ENCODE data around the gene CFAP161. TPM values are rescaled to one million over a fixed set of nuclear protein-coding genes. Genes with fewer than 3 reads are reported as not detected.

The CFAP161 gene
- total RNA-seq, 2 donors from 2014 or later, result 2.9 TPM; not detected in 1

DNA sequence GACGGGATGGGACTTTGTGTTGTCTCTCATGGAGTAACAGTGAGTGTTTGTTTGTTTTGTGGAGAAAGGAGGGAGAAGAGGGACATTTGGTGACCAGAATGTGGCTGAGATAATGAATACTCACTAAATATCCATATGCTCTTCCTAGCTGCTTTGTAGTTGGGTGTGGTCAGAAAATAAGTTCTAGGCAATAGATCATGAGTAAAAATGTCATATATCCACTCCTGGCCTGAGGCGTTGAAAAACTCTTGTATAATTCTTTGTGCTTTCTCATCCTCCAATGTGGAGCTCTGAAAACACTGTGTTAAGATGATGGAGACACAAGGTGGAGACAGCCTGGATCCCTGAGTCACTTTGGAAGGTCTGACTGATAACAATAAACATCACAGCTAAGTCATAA, 34.6 kb downstream of the CFAP161 start:
- Histone ChIP-seq H3K27me3 (replicated peaks; ENCODE audit: insufficient read depth) (no peaks in the 10 kb centered on the region), H3K27ac (no peak overlapping the region), H3K9me3 (no peaks in the 10 kb centered on the region), H3K36me3 (no peaks in the 10 kb centered on the region), H3K4me1 (replicated peaks) (no peaks in the 10 kb centered on the region), H3K4me3 (no peak overlapping the region)
- WGBS, result 77% methylated on average over 2 of the region's 2 CpGs
- no peak for DNase-seq (ENCODE audit: low spot score)
- TF ChIP-seq POLR2A (IDR thresholded peaks at IDR 0.05) (no peak), POLR2AphosphoS5 (IDR thresholded peaks at IDR 0.05) (no peak)
- TF ChIP-seq, protein P1, sequence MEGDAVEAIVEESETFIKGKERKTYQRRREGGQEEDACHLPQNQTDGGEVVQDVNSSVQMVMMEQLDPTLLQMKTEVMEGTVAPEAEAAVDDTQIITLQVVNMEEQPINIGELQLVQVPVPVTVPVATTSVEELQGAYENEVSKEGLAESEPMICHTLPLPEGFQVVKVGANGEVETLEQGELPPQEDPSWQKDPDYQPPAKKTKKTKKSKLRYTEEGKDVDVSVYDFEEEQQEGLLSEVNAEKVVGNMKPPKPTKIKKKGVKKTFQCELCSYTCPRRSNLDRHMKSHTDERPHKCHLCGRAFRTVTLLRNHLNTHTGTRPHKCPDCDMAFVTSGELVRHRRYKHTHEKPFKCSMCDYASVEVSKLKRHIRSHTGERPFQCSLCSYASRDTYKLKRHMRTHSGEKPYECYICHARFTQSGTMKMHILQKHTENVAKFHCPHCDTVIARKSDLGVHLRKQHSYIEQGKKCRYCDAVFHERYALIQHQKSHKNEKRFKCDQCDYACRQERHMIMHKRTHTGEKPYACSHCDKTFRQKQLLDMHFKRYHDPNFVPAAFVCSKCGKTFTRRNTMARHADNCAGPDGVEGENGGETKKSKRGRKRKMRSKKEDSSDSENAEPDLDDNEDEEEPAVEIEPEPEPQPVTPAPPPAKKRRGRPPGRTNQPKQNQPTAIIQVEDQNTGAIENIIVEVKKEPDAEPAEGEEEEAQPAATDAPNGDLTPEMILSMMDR (IDR thresholded peaks at IDR 0.05), result no peak
- intact Hi-C loops (cut with DNase I), result no loop called here

DNA sequence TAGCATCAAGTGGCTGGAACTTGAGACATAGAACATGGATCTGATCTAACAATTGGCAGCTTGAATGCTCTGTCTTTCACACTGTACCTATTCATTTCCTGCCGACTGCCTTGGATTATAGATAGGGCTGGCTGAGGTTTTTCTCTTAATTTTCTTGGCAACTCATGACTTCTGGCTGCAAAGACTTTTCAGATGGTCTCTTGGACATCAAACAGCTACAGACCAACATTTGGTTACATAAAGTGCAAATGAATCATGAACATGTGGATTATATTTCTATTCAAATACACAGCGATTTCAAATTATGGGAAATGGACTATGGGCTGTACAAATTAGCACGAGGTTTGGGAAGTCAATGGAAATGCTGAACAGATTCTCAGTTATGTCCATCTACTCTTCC, 36.4 kb downstream of the CFAP161 start:
- no peaks in the 10 kb centered on the region for H3K27me3 ChIP-seq (replicated peaks; ENCODE audit: insufficient read depth)
- 50% methylated on average over 3 of the region's 3 CpGs for WGBS
- H3K27ac ChIP-seq, result no peak overlapping the region
- intact Hi-C loops (cut with DNase I), result no loop called here
- DNase-seq (ENCODE audit: low spot score), result no peak
- H3K36me3 ChIP-seq, result no peaks in the 10 kb centered on the region
- no peaks in the 10 kb centered on the region for H3K9me3 ChIP-seq
- no peak for TF ChIP-seq POLR2AphosphoS5 (IDR thresholded peaks at IDR 0.05)
- TF ChIP-seq, protein P1 (IDR thresholded peaks at IDR 0.05), result no peak
- no peak for TF ChIP-seq POLR2A (IDR thresholded peaks at IDR 0.05)
- no peaks in the 10 kb centered on the region for H3K4me1 ChIP-seq (replicated peaks)
- H3K4me3 ChIP-seq, result no peak overlapping the region

DNA sequence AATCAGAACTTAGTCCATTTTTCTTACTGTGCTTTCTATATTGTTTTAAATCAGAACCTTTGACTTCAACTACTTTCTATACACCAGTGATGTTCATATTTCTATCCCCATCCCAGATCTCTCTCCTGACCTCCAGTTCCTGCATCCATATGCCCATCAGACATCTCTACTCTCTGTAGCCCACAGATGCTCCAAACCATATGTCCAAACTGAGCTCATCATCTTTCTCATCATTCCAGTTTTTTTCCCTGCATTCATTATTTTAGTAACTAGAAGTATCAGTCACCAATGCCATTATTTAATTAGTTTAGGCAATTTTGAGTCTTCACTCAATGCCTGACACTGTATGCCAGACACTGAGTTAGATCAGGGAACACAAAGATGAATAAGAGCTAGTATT, 37.2 kb downstream of the CFAP161 start:
- TF ChIP-seq POLR2AphosphoS5 (IDR thresholded peaks at IDR 0.05) (no peak), POLR2A (IDR thresholded peaks at IDR 0.05) (no peak)
- TF ChIP-seq, protein P1 (IDR thresholded peaks at IDR 0.05), result no peak
- intact Hi-C loops (cut with DNase I), result no loop called here
- no peak overlapping the region for H3K27ac ChIP-seq

DNA sequence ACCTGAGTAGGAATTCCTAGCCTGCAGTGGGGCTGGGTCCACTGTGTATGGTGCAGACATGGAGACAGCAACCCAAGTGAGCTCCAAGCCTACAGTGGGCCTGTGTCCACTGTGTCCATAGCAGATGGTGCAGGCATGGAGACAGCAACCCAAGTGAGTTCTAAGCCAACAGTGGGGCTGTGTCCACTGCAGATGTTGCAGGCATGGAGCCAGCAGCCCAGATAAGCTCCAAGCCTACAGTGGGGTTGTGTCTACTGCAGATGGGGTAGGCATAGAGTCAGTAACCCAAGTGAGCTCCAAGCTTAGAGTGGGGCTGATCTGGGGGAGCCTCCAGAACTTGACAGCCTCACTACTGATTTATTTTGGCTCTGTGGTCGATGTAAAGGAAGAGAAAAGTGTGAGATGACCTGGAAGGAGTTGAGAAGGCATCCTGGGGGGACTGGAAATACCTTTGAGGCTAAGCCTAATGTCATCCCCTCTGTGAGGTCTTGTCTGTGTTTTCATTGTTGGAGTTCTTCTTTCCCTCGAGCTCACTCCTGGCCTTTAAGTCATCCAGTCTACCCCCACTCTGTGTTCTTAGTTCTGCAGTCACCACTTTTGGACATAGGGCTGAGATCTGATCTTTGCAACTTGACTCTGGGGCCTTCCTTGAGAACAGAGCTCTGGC, 40.2 kb downstream of the CFAP161 start:
- TF ChIP-seq POLR2AphosphoS5 (IDR thresholded peaks at IDR 0.05) (no peak), POLR2A (IDR thresholded peaks at IDR 0.05) (no peak)
- TF ChIP-seq, protein P1 (IDR thresholded peaks at IDR 0.05), result no peak
- H3K4me3 ChIP-seq, result no peak overlapping the region
- H3K9me3 ChIP-seq, result no peaks in the 10 kb centered on the region
- no peak overlapping the region for H3K27ac ChIP-seq
- DNase-seq (ENCODE audit: low spot score), result no peak
- 63% methylated on average over 2 of the region's 2 CpGs for WGBS
- H3K4me1 ChIP-seq (replicated peaks), result no peaks in the 10 kb centered on the region
- intact Hi-C loops (cut with DNase I), result no loop called here
- no peaks in the 10 kb centered on the region for H3K27me3 ChIP-seq (replicated peaks; ENCODE audit: insufficient read depth)
- no peaks in the 10 kb centered on the region for H3K36me3 ChIP-seq

More for the DNA sequence above, 37.2 kb downstream of the CFAP161 start:
- Histone ChIP-seq H3K36me3 (no peaks in the 10 kb centered on the region), H3K27me3 (replicated peaks; ENCODE audit: insufficient read depth) (no peaks in the 10 kb centered on the region), H3K4me3 (no peak overlapping the region), H3K4me1 (replicated peaks) (no peaks in the 10 kb centered on the region), H3K9me3 (no peaks in the 10 kb centered on the region)
- DNase-seq (ENCODE audit: low spot score), result no peak

DNA sequence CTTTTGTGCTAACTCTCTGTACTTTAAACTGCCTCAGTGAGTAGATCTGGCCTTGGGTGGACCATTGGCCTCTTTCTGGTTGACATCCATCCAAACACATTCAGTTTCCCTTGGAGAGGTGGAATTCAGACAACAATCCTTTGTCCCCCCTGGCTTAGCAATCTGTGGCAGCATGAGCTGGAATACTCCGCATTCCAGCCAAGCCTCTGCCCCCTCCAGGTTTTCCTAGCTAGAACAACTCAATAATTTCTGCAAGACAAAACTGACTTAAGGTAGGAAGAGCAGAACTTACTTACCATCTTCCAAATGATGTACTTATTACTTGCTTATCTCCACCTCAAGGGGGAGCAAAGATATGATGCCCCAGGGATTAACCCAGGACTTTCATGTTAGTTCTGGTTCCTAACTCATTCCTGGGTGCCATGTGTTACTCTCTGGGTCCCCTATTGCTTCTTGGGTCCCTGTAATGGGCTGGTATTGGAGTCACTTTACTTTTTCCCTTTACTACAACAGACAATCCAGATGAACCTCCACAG, 40.8 kb downstream of the CFAP161 start:
- DNase-seq (ENCODE audit: low spot score), result no peak
- no peaks in the 10 kb centered on the region for H3K4me1 ChIP-seq (replicated peaks)
- intact Hi-C loops (cut with DNase I), result no loop called here
- TF ChIP-seq, protein P1 (IDR thresholded peaks at IDR 0.05), result no peak
- no peak for TF ChIP-seq POLR2AphosphoS5 (IDR thresholded peaks at IDR 0.05)
- no peak for TF ChIP-seq POLR2A (IDR thresholded peaks at IDR 0.05)
- WGBS, result 95% methylated on average over 1 of the region's 1 CpG
- no peaks in the 10 kb centered on the region for H3K27me3 ChIP-seq (replicated peaks; ENCODE audit: insufficient read depth)
- no peaks in the 10 kb centered on the region for H3K9me3 ChIP-seq
- no peak overlapping the region for H3K27ac ChIP-seq
- H3K4me3 ChIP-seq, result no peak overlapping the region
- no peaks in the 10 kb centered on the region for H3K36me3 ChIP-seq
